NCI-H774 (cell line): Measurements from ENCODE around the gene PRAMEF7.
"Not testable (repeated sequence)": the region's sequence is repeated elsewhere in the genome, so short reads cannot be mapped to it uniquely, and the experiment has no call there.

Source experiments
- DNase-seq: peaks from one replicate; lab custom pipeline; 2025; lab: John Stamatoyannopoulos, UW

PRAMEF7 gene

GRCh38 chr1:12916310-12916709, at the start of gene PRAMEF7:
TSS of gene PRAMEF7 (plus strand) at chr1:12916610. CDS start at chr1:12917693, 1,083 bp downstream.
- not testable (repeated sequence) for DNase-seq

- not testable (repeated sequence) for DNase-seq
These were observed 38.0 kb upstream of the PRAMEF7 start for GRCh38 chr1:12878453-12878852.

DNA sequence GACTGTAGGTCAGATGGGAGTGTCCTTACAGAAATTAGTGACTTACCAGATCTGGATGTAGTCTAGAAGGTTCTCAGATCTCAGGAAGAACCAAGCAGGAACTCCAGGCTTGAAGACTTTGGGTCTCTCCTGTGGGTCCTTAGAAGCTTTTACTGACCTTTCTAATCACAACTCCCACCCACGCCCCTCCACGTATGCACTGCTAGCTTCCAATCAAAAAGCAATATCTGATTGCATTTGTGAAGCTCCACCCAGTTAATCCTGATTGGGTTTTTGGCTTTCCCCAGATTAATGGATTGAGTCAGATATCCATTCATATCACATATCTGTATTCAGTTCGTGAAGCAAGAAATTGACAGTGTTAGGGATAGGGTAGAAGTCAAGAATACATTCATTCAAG, 30.3 kb upstream of the PRAMEF7 start, which contains the start of gene PRAMEF4:
Gene PRAMEF4, minus strand, starts transcription at position 101 of the 400 bp plus-strand sequence. CDS start 2,807 bp downstream, outside the sequence.
- DNase-seq, result not testable (repeated sequence)

DNA sequence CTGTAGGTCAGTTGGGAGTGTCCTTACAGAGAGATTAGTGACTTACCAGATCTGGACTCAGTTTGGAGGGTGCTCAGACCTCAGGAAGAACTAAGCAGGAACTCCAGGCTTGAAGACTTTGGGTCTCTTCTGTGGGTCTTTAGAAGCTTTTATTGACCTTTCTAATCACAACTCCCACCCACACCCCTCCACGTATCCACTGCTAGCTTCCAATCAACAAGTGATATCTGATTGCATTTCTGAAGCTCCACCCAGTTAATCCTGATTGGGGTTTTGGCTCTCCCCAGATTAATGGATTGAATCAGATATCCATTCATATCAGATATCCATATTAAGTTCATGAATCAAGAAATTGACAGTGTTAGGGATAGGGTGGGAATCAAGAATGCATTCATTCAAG, 18.2 kb upstream of the PRAMEF7 start, which contains the start of gene PRAMEF10:
Gene PRAMEF10, minus strand, starts transcription at position 101 of the 400 bp plus-strand sequence. CDS start 2,423 bp downstream, outside the sequence.
- DNase-seq, result not testable (repeated sequence)

DNA sequence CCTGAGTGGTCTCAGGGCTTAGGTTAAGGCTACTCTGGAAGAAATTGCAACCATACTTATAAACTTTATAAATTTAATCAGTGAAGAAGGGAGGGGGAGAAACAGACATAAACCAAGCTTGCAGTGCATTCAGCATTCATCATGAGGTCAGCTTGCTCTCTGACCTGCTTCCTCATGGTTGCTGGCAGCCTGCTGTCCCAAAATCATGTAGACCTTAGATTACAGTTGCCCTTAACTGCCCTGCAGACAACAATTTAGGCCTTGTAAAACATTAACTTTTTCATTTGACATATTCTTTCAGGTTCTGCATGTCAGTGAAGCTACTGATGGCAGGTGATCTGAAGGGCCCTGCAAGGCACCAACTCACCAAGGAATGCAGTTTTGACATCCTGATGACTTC, 17.2 kb upstream of the PRAMEF7 start:
- DNase-seq, result not testable (repeated sequence)

GRCh38 chr1:12903793-12904572, 12.4 kb upstream of the PRAMEF7 start:
- not testable (repeated sequence) for DNase-seq

DNA sequence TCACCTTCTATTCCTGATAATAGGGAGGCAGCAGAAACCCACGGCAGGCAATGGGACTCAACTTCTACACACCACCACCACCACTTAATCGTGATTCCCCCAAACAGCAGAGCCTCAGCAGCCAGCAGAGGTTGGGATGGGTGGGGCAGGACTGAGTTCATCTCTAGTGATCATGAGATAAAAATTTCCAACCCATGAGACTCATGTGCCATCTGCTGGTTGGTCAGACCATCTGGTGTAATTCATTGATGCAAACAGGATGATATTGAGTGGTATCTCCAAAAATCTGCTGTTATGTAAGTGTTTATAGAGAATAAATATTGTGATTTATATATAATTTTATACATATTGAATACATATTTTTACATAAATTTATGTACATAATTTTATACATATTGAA, 5.3 kb downstream of the PRAMEF7 start:
- DNase-seq, result not testable (repeated sequence)

DNA sequence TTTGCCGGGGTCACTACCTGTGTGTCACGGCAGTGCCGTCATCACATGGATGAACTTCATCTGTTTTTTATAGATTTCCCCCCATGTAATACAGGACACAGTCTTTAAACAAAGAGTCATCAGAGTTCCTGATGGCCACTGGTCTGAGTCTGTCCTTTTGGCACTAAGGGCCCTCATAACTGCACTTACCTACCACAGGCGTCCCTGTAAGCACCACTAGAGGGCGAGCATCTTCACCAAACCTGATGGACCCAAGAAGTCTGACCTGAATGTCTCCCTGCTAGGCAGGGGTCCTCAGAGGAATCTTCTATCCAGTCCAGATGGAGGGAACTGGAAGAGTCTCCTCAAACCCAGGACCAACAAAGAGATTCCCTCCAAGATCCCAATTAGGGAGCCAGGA, 8.0 kb downstream of the PRAMEF7 start:
- not testable (repeated sequence) for DNase-seq

DNA sequence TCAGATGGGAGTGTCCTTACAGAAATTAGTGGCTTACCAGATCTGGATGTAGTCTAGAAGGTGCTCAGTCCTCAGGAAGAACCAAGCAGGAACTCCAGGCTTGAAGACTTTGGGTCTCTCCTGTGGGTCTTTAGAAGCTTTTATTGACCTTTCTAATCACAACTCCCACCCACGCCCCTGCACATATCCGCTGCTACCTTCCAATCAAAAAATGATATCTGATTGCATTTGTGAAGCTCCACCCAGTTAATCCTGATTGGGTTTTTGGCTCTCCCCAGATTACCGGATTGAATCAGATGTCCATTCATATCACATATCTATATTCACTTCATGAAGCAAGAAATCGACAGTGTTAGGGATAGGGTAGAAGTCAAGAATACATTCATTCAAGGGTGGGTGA, 31.1 kb downstream of the PRAMEF7 start, which contains the start of gene PRAMEF6:
Gene PRAMEF6, minus strand, starts transcription at position 101 of the 400 bp plus-strand sequence. CDS start 5,062 bp downstream, outside the sequence.
- not testable (repeated sequence) for DNase-seq
